Neuronal stem cell (in vitro differentiated cells): ENCODE results near the gene AQP7.

ENCODE experiments used
- DNase-seq: peaks from one replicate; pipeline ENCODE4 v3.0.0-alpha.2; 2013; ENCODE audit warnings: low spot score
- H2AFZ ChIP-seq: one replicate; pipeline ENCODE4 v1.6.1; 2013; ENCODE audit warnings: mild to moderate bottlenecking, low read length, inconsistent platforms
- H2AK5ac ChIP-seq: 2 replicates; pipeline ENCODE4 v1.6.1; 2013; ENCODE audit warnings: low read depth, mild to moderate bottlenecking, inconsistent platforms, low read length, moderate library complexity, mixed read lengths
- H2BK120ac ChIP-seq: 2 replicates; pipeline ENCODE4 v1.6.1; 2013; ENCODE audit warnings: low read depth, mild to moderate bottlenecking, inconsistent platforms, low read length, moderate library complexity, mixed read lengths
- H2BK12ac ChIP-seq: one replicate; pipeline ENCODE4 v1.6.1; 2013; ENCODE audit warnings: low read length, inconsistent platforms
- H2BK15ac ChIP-seq: 2 replicates; pipeline ENCODE4 v1.6.1; 2013; ENCODE audit warnings: mild to moderate bottlenecking, low read length, inconsistent platforms, mixed read lengths
- H2BK5ac ChIP-seq: one replicate; pipeline ENCODE4 v1.6.1; 2013; ENCODE audit warnings: inconsistent platforms, mild to moderate bottlenecking, low read length, moderate library complexity
- H3K14ac ChIP-seq: one replicate; pipeline ENCODE4 v1.6.1; 2013; ENCODE audit warnings: low read length, inconsistent platforms
- H3K18ac ChIP-seq: 2 replicates; pipeline ENCODE4 v1.6.1; 2013; ENCODE audit warnings: low read length, inconsistent platforms
- H3K23ac ChIP-seq: 2 replicates; pipeline ENCODE4 v1.6.1; 2013; ENCODE audit warnings: low read depth, mild to moderate bottlenecking, mixed read lengths, low read length, inconsistent platforms; ENCODE audit not compliant: poor library complexity
- H3K27ac ChIP-seq: replicated peaks from 3 replicates; pipeline ENCODE4 v1.5.1; 2013; ENCODE audit warnings: low read length, inconsistent platforms
- H3K27me3 ChIP-seq, 3 experiments: 2 replicates each; pipeline ENCODE4 v1.6.1; 2013; ENCODE audit warnings: low read length in 3 of 3, mild to moderate bottlenecking in 2 of 3, inconsistent platforms in 1 of 3, low read depth in 1 of 3, mixed read lengths in 1 of 3, moderate library complexity in 1 of 3; ENCODE audit not compliant: control insufficient read depth in 3 of 3, insufficient read depth in 3 of 3
- H3K36me3 ChIP-seq, 2 donors: replicated peaks in 1 of 2; 2 replicates each; pipeline ENCODE4 v1.6.1; 2013; ENCODE audit warnings: low read length in 2 of 2; ENCODE audit not compliant: control insufficient read depth in 2 of 2, insufficient read depth in 2 of 2
- H3K4ac ChIP-seq: 2 replicates; pipeline ENCODE4 v1.6.1; 2013; ENCODE audit warnings: inconsistent platforms, mild to moderate bottlenecking, low read length, moderate library complexity
- H3K4me1 ChIP-seq, 2 donors: 1 replicate in 1 of 2; 2 replicates in 1 of 2; pipeline ENCODE4 v1.6.1; 2013; ENCODE audit warnings: low read length in 2 of 2, low read depth in 1 of 2; ENCODE audit not compliant: control insufficient read depth in 2 of 2, insufficient read depth in 1 of 2
- H3K4me2 ChIP-seq: one replicate; pipeline ENCODE4 v1.6.1; 2013; ENCODE audit warnings: mild to moderate bottlenecking, low read length, inconsistent platforms; ENCODE audit not compliant: insufficient read depth, poor library complexity, severe bottlenecking
- H3K4me3 ChIP-seq, 2 donors: 2 replicates each; pipeline ENCODE4 v1.5.1; 2013; ENCODE audit warnings: low read length in 2 of 2, mild to moderate bottlenecking in 2 of 2, inconsistent platforms in 1 of 2, moderate library complexity in 1 of 2
- H3K79me1 ChIP-seq: one replicate; pipeline ENCODE4 v1.6.1; 2013; ENCODE audit warnings: low read depth, mild to moderate bottlenecking, inconsistent platforms, low read length, moderate library complexity
- H3K9ac ChIP-seq: one replicate; pipeline ENCODE4 v1.6.1; 2013; ENCODE audit warnings: mild to moderate bottlenecking, low read depth, low read length, inconsistent platforms; ENCODE audit not compliant: poor library complexity
- H3K9me3 ChIP-seq, 2 donors: replicated peaks in 1 of 2; 2 replicates each; pipeline versions ENCODE3 to v1.6.1; 2013; ENCODE audit warnings: low read length in 2 of 2, mild to moderate bottlenecking in 2 of 2, inconsistent platforms in 1 of 2, low read depth in 1 of 2, mixed read lengths in 1 of 2, moderate library complexity in 1 of 2; ENCODE audit not compliant: control insufficient read depth in 2 of 2, insufficient read depth in 1 of 2
- H4K8ac ChIP-seq: one replicate; pipeline ENCODE4 v1.6.1; 2013; ENCODE audit warnings: low read depth, mild to moderate bottlenecking, inconsistent platforms, low read length, moderate library complexity
- H4K91ac ChIP-seq: one replicate; pipeline ENCODE4 v1.6.1; 2013; ENCODE audit warnings: low read length, low read depth, mild to moderate bottlenecking, inconsistent platforms; ENCODE audit not compliant: poor library complexity
- WGBS, 2 donors: extraction: QIAGEN DNeasy Blood & Tissue Kit; methylation state at CpG; one replicate each; pipeline ENCODE4 v1.1.7; 2013; ENCODE audit warnings: missing lambda C conversion rate in 2 of 2, mixed read lengths in 1 of 2; ENCODE audit not compliant: insufficient read length in 2 of 2, insufficient replicate concordance in 1 of 2; ENCODE audit errors: extremely low coverage in 2 of 2; 5-methylcytosine and 5-hydroxymethylcytosine counted together

Gene AQP7

GRCh38 chr9:33446946-33447798 lies 44.8 kb upstream of the AQP7 start, which contains the start of gene AQP3:
TSS of gene AQP3 (minus strand) at chr9:33447593. CDS start at chr9:33447530, 63 bp downstream.
- peak within 1 kb of the TSS; percentile 20 for H2AK5ac ChIP-seq
- H4K8ac ChIP-seq, result no peak within 1 kb of the TSS
- peaks cover 10 to 23% of the 10 kb centered on the region in 2 donors for H3K4me1 ChIP-seq
- H3K9me3 ChIP-seq, result peaks cover 0 to 2% of the 10 kb centered on the region in 2 donors
- H3K36me3 ChIP-seq, result no peaks in the 10 kb centered on the region
- no peak within 1 kb of the TSS for H2BK12ac ChIP-seq
- H3K18ac ChIP-seq, result peak within 1 kb of the TSS; percentile 69
- no peak within 1 kb of the TSS for H4K91ac ChIP-seq
- H3K23ac ChIP-seq, result peak within 1 kb of the TSS; percentile 26
- no peak within 1 kb of the TSS for H2BK120ac ChIP-seq
- no peak within 1 kb of the TSS for H3K27ac ChIP-seq
- H3K9ac ChIP-seq, result peak within 1 kb of the TSS; percentile 74
- peak within 1 kb of the TSS; percentile 74 for H3K4me2 ChIP-seq
- H2BK15ac ChIP-seq, result no peak within 1 kb of the TSS
- no peak within 1 kb of the TSS for H2BK5ac ChIP-seq
- H3K14ac ChIP-seq, result peak within 1 kb of the TSS; percentile 10
- H3K4me3 ChIP-seq, result peak within 1 kb of the TSS; percentile 34 to 68
- no peak within 1 kb of the TSS for H3K4ac ChIP-seq
- peaks cover 0 to 43% (median 21%) of the 10 kb centered on the region in 3 experiments for H3K27me3 ChIP-seq
- no peaks in the 10 kb centered on the region for H3K79me1 ChIP-seq
- peak within 1 kb of the TSS; percentile 91 for H2AFZ ChIP-seq
- DNase-seq, result peak; percentile 52
- WGBS, 2 donors, result no CpG with 5 or more reads among the region's 50 CpGs

- H3K4me2 ChIP-seq, result no peak overlapping the region
- no peak overlapping the region for H3K4ac ChIP-seq
- peak overlapping the region; percentile 94 for H4K8ac ChIP-seq
- H3K14ac ChIP-seq, result no peak overlapping the region
- no peak overlapping the region for H2AK5ac ChIP-seq
- no peak overlapping the region for H3K9ac ChIP-seq
- H4K91ac ChIP-seq, result no peak overlapping the region
- H3K36me3 ChIP-seq, result no peaks in the 10 kb centered on the region
- H3K27ac ChIP-seq, result no peak overlapping the region
- no peak overlapping the region for H3K23ac ChIP-seq
- no peak overlapping the region for H2BK15ac ChIP-seq
- H3K9me3 ChIP-seq, result peaks cover 0 to 2% of the 10 kb centered on the region in 2 donors
- no peaks in the 10 kb centered on the region for H3K79me1 ChIP-seq
- WGBS, 2 donors, result no CpG with 5 or more reads among the region's 12 CpGs
- no peak overlapping the region for H2BK5ac ChIP-seq
- no peak overlapping the region for H3K4me3 ChIP-seq
- no peak overlapping the region for H2BK12ac ChIP-seq
- H3K18ac ChIP-seq, result peak overlapping the region; percentile 9
- DNase-seq, result no peak
- H3K4me1 ChIP-seq, result peaks cover 10 to 23% of the 10 kb centered on the region in 2 donors
- H2BK120ac ChIP-seq, result no peak overlapping the region
- H3K27me3 ChIP-seq, result peaks cover 0 to 43% (median 21%) of the 10 kb centered on the region in 3 experiments
- H2AFZ ChIP-seq, result peak overlapping the region; percentile 91
Observed at GRCh38 chr9:33446240-33446945, 44.0 kb upstream of the AQP7 start.

GRCh38 chr9:33445389-33446239 lies 43.2 kb upstream of the AQP7 start:
- H2AFZ ChIP-seq, result peak overlapping the region; percentile 5
- H3K36me3 ChIP-seq, result no peaks in the 10 kb centered on the region
- H3K4me2 ChIP-seq, result no peak overlapping the region
- no peak overlapping the region for H3K9ac ChIP-seq
- no peak overlapping the region for H2BK120ac ChIP-seq
- H3K14ac ChIP-seq, result no peak overlapping the region
- no peak overlapping the region for H4K91ac ChIP-seq
- peaks cover 10 to 23% of the 10 kb centered on the region in 2 donors for H3K4me1 ChIP-seq
- H3K79me1 ChIP-seq, result no peaks in the 10 kb centered on the region
- no CpG with 5 or more reads among the region's 11 CpGs for WGBS, 2 donors
- no peak overlapping the region for H2AK5ac ChIP-seq
- DNase-seq, result no peak
- H4K8ac ChIP-seq, result no peak overlapping the region
- H3K4ac ChIP-seq, result no peak overlapping the region
- no peak overlapping the region for H3K18ac ChIP-seq
- peaks cover 0 to 2% of the 10 kb centered on the region in 2 donors for H3K9me3 ChIP-seq
- peaks cover 0 to 45% (median 21%) of the 10 kb centered on the region in 3 experiments for H3K27me3 ChIP-seq
- H3K27ac ChIP-seq, result no peak overlapping the region
- no peak overlapping the region for H3K23ac ChIP-seq
- H2BK15ac ChIP-seq, result no peak overlapping the region
- peak overlapping the region in 1 of 2 donors; percentile 17 for H3K4me3 ChIP-seq
- no peak overlapping the region for H2BK12ac ChIP-seq
- H2BK5ac ChIP-seq, result peak overlapping the region; percentile 13
